IMR-90 (cell line): ENCODE data around the gene P4HA2. TPM values are rescaled to one million over a fixed set of nuclear protein-coding genes. Genes with fewer than 3 reads are reported as not detected.

Source experiments
- ATAC-seq: fragments of 200-7000 bp; cut with Tn5 transposase; 2 replicates; pipeline ENCODE4 v1.9.1; 2020; ENCODE audit warnings: low read depth, mild to moderate bottlenecking, moderate library complexity
- BruUV-seq: library from RNA; stranded (reverse); fragments of 400-500 nt; replicated peaks from 2 replicates; lab custom pipeline; 2021; lab: Mats Ljungman, UMichigan
- CTCF ChIA-PET: fragments of 300-600 bp; formaldehyde crosslinking; extraction: SDS; loops from one replicate; lab custom pipeline; 2021; ENCODE audit warnings: antibody characterized with exemption; lab: Yijun Ruan, JAX
- POLR2A ChIA-PET: fragments of 300-600 bp; sonication (Branson Sonifier 250); formaldehyde crosslinking; loops from one replicate; lab custom pipeline; 2022; ENCODE audit warnings: antibody characterized with exemption; ENCODE audit not compliant: unreplicated experiment; lab: Charles Lee
- DNase-seq: peaks from one replicate; pipeline ENCODE4 v3.0.0; 2013
- H2AFZ ChIP-seq: replicated peaks from 2 replicates; pipeline ENCODE3; 2013; ENCODE audit warnings: low read length, mild to moderate bottlenecking; ENCODE audit not compliant: poor library complexity
- H2AK5ac ChIP-seq: 2 replicates; pipeline ENCODE4 v1.6.1; 2013; ENCODE audit warnings: low read depth, low read length, inconsistent platforms
- H2AK9ac ChIP-seq: replicated peaks from 2 replicates; pipeline ENCODE3; 2013; ENCODE audit warnings: mild to moderate bottlenecking, low read depth, low read length, moderate library complexity; ENCODE audit not compliant: poor library complexity
- H2BK120ac ChIP-seq: 2 replicates; pipeline ENCODE4 v1.6.1; 2013; ENCODE audit warnings: low read depth, low read length, inconsistent platforms
- H2BK15ac ChIP-seq: 3 replicates; pipeline ENCODE4 v1.6.1; 2013; ENCODE audit warnings: low read depth, low read length, inconsistent platforms
- H2BK20ac ChIP-seq: 2 replicates; pipeline ENCODE4 v1.6.1; 2013; ENCODE audit warnings: low read depth, mild to moderate bottlenecking, inconsistent platforms, low read length, moderate library complexity
- H2BK5ac ChIP-seq: 2 replicates; pipeline ENCODE4 v1.6.1; 2013; ENCODE audit warnings: mild to moderate bottlenecking, low read depth, low read length, inconsistent platforms; ENCODE audit not compliant: poor library complexity, severe bottlenecking
- H3K14ac ChIP-seq: replicated peaks from 2 replicates; pipeline ENCODE4 v1.6.1; 2013; ENCODE audit warnings: low read depth, low read length, inconsistent platforms
- H3K18ac ChIP-seq: 2 replicates; pipeline ENCODE4 v1.6.1; 2013; ENCODE audit warnings: low read depth, low read length, control low read depth
- H3K23ac ChIP-seq: 2 replicates; pipeline ENCODE4 v1.6.1; 2013; ENCODE audit warnings: low read depth, low read length, inconsistent platforms
- H3K27ac ChIP-seq: 2 replicates; pipeline ENCODE4 v1.5.1; 2013; ENCODE audit warnings: mild to moderate bottlenecking, control low read depth, low read length; ENCODE audit not compliant: insufficient read depth
- H3K27me3 ChIP-seq: 2 replicates; pipeline ENCODE4 v1.6.1; 2013; ENCODE audit warnings: low read length; ENCODE audit not compliant: control insufficient read depth, insufficient read depth
- H3K36me3 ChIP-seq: 2 replicates; pipeline ENCODE4 v1.6.1; 2013; ENCODE audit warnings: low read length, mixed read lengths; ENCODE audit not compliant: control insufficient read depth, insufficient read depth
- H3K4ac ChIP-seq: 2 replicates; pipeline ENCODE4 v1.6.1; 2013; ENCODE audit warnings: low read depth, low read length, inconsistent platforms
- H3K4me1 ChIP-seq: 2 replicates; pipeline ENCODE4 v1.6.1; 2013; ENCODE audit warnings: low read length, mixed read lengths; ENCODE audit not compliant: control insufficient read depth, insufficient read depth
- H3K4me2 ChIP-seq: 2 replicates; pipeline ENCODE4 v1.6.1; 2013; ENCODE audit warnings: low read depth, mild to moderate bottlenecking, control low read depth, low read length, moderate library complexity
- H3K4me3 ChIP-seq: 2 replicates; pipeline ENCODE4 v1.5.1; 2013; ENCODE audit warnings: low read depth, mild to moderate bottlenecking, control low read depth, low read length, moderate library complexity; ENCODE audit not compliant: insufficient read depth
- H3K56ac ChIP-seq: 2 replicates; pipeline ENCODE4 v1.6.1; 2013; ENCODE audit warnings: low read length, inconsistent platforms; ENCODE audit not compliant: insufficient read depth; ENCODE audit errors: extremely low read depth
- H3K79me1 ChIP-seq, 2 experiments: 2 replicates each; pipeline ENCODE4 v1.6.1; 2013; ENCODE audit warnings: low read length in 2 of 2, inconsistent platforms in 1 of 2, low read depth in 1 of 2
- H3K9ac ChIP-seq: 2 replicates; pipeline ENCODE4 v1.6.1; 2013; ENCODE audit warnings: low read depth, low read length, control low read depth
- H3K9me1 ChIP-seq: 2 replicates; pipeline ENCODE4 v1.6.1; 2013; ENCODE audit warnings: low read length, inconsistent platforms; ENCODE audit not compliant: insufficient read depth
- H3K9me3 ChIP-seq: 2 replicates; pipeline ENCODE4 v1.6.1; 2013; ENCODE audit warnings: low read length; ENCODE audit not compliant: control insufficient read depth, insufficient read depth
- H4K20me1 ChIP-seq: 2 replicates; pipeline ENCODE4 v1.6.1; 2013; ENCODE audit warnings: low read length, inconsistent platforms; ENCODE audit not compliant: insufficient read depth
- H4K5ac ChIP-seq: 2 replicates; pipeline ENCODE4 v1.6.1; 2013; ENCODE audit warnings: mild to moderate bottlenecking, low read depth, low read length, control low read depth
- H4K8ac ChIP-seq, 2 experiments: 2 replicates each; pipeline ENCODE4 v1.6.1; 2013; ENCODE audit warnings: low read depth in 2 of 2, low read length in 2 of 2, control low read depth in 1 of 2, inconsistent platforms in 1 of 2
- H4K91ac ChIP-seq: 2 replicates; pipeline ENCODE4 v1.6.1; 2013; ENCODE audit warnings: low read depth, low read length, inconsistent platforms; ENCODE audit not compliant: insufficient read depth
- BHLHE40 ChIP-seq: fragments of 150-350 bp; IDR thresholded peaks from 2 replicates; pipeline ENCODE4 v1.6.1; 2016; ENCODE audit warnings: mild to moderate bottlenecking, low read depth, low read length
- CHD1 ChIP-seq: IDR thresholded peaks from 2 replicates; pipeline ENCODE4 v1.6.1; 2012; ENCODE audit warnings: low read depth, low read length, improper control_type of control experiment
- MAZ ChIP-seq: IDR thresholded peaks from 2 replicates; pipeline ENCODE4 v1.6.1; 2012; ENCODE audit warnings: low read depth, mild to moderate bottlenecking, low read length, improper control_type of control experiment, moderate library complexity, borderline replicate concordance
- WGBS, 2 experiments: methylation state at CpG; one replicate each; pipeline versions ENCODE4 v1.1.5 to v1.1.7; 2013; ENCODE audit warnings: missing lambda C conversion rate in 2 of 2; ENCODE audit not compliant: insufficient read length in 1 of 2; ENCODE audit errors: extremely low coverage in 2 of 2; 5-methylcytosine and 5-hydroxymethylcytosine counted together
- dilution Hi-C: fragments of 300-500 bp; cut with HindIII; formaldehyde crosslinking; loops from one replicate; pipeline ENCODE4 v1.14.3; 2018; ENCODE audit warnings: low sequenced_read_pairs; ENCODE audit not compliant: unreplicated experiment
- in situ Hi-C: fragments of 300-500 bp; cut with MboI; formaldehyde crosslinking; loops from 3 replicates; pipeline ENCODE4 v1.14.3; 2019; ENCODE audit warnings: low sequenced_read_pairs, inconsistent platforms, mixed read lengths
- intact Hi-C: fragments of 100-400 bp; cut with micrococcal nuclease; formaldehyde crosslinking; loops from 2 replicates; pipeline ENCODE4 v1.10.0; 2022
- polyA plus RNA-seq, 3 experiments: library from polyadenylated mRNA; depleted of rRNA; stranded (reverse); fragments of >200 nt; gene quantifications; 2 replicates each; pipeline ENCODE4 v1.2.3, GENCODE V29; 2012; ENCODE audit warnings: low replicate concordance in 1 of 3
- total RNA-seq: library from RNA; depleted of rRNA; stranded (reverse); fragments of >200 nt; gene quantifications from 2 replicates; pipeline ENCODE4 v1.2.3, GENCODE V29; 2012
- TF ChIP-seq, protein P1 (sequence below): fragments of 150-350 bp; IDR thresholded peaks from 2 replicates; pipeline ENCODE4 v1.6.1; 2016; ENCODE audit warnings: low read depth, mild to moderate bottlenecking, low read length, moderate library complexity, borderline replicate concordance
- TF ChIP-seq, protein P2 (sequence below): conservative IDR thresholded peaks from 2 replicates; pipeline ENCODE4 v1.5.1; 2012; ENCODE audit warnings: mild to moderate bottlenecking, low read depth, low read length, improper control_type of control experiment

Gene P4HA2
- total and polyA plus RNA-seq, 2 of the 4 experiments (the other 2 are of a cell fraction), result 186 to 225 TPM

DNA sequence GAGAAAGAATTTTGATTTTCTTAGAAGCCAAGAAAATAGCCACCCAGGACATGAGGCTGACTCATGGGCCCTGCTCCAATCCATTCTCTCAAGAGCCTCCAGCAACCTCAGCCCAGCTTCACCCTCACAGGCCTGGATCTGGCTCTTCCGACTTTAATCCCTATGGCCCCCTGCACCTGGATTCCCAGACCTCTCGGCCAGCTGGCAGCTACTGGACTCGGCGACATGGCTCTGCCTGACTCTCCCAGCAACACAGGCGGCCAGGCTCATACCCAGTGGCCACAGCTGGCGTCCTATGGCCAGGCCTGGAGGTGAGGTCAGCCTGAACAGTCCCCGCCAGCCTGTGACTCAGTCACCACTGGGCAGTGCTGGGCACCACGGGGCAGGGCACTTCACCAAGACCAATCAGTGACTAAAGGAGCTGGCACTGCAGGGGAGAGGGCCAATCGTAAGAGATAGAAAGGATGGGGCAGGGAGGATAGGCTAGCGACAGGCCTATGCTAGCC lies 23.6 kb upstream of the P4HA2 start:
- no peak overlapping the region for H3K4ac ChIP-seq
- intact Hi-C loops (no loop called here), dilution Hi-C loops (no loop called here), in situ Hi-C loops (no loop called here)
- no peak overlapping the region for H2BK5ac ChIP-seq
- H4K20me1 ChIP-seq, result no peaks in the 10 kb centered on the region
- no peaks in the 10 kb centered on the region for H3K4me1 ChIP-seq
- no peak overlapping the region for H3K4me3 ChIP-seq
- H3K56ac ChIP-seq, result no peak overlapping the region
- H2AFZ ChIP-seq, result peak overlapping the region; percentile 40
- H4K5ac ChIP-seq, result no peak overlapping the region
- ChIA-PET POLR2A (interaction anchor here (0.6 kb wide), 1 partner anchor 24 kb away, joined by 6 read pairs; the partner anchor contains the start of gene P4HA2), CTCF (interaction anchor here (6.6 kb wide), 1 partner anchor 13 kb away, joined by 35 read pairs; no protein-coding TSS in a partner anchor)
- H2AK5ac ChIP-seq, result no peak overlapping the region; the same call in 1 of the 2 replicates
- H3K4me2 ChIP-seq, result no peak overlapping the region
- BruUV-seq, result no TSS peak
- peaks cover 1% of the 10 kb centered on the region; the same call in 1 of the 2 replicates for H3K9me3 ChIP-seq
- no peak overlapping the region for H3K14ac ChIP-seq
- no peaks in the 10 kb centered on the region for H3K36me3 ChIP-seq
- no peak overlapping the region for H2AK9ac ChIP-seq
- no peak overlapping the region for H4K8ac ChIP-seq
- no peak overlapping the region; the same call in 1 of the 2 replicates for H3K23ac ChIP-seq
- no peak overlapping the region for H2BK120ac ChIP-seq
- H3K9ac ChIP-seq, result no peak overlapping the region
- no peak overlapping the region for H3K18ac ChIP-seq
- H3K27ac ChIP-seq, result no peak overlapping the region
- no peak overlapping the region for H2BK15ac ChIP-seq
- no peak overlapping the region for H4K91ac ChIP-seq
- no peaks in the 10 kb centered on the region for H3K79me1 ChIP-seq
- 0 out of 2 replicates have a peak, but pooled peaks cover 3% of the 10 kb centered on the region for H3K9me1 ChIP-seq
- DNase-seq (peak; percentile 37), ATAC-seq (peak; percentile 63)
- WGBS, 2 experiments, result 75% methylated on average over 4 of the region's 10 CpGs; no CpG with 5 or more reads in 1 of the 2 experiments
- H2BK20ac ChIP-seq, result no peak overlapping the region
- no peak for TF ChIP-seq MAZ
- no peak for TF ChIP-seq CHD1
- TF ChIP-seq, protein P1, sequence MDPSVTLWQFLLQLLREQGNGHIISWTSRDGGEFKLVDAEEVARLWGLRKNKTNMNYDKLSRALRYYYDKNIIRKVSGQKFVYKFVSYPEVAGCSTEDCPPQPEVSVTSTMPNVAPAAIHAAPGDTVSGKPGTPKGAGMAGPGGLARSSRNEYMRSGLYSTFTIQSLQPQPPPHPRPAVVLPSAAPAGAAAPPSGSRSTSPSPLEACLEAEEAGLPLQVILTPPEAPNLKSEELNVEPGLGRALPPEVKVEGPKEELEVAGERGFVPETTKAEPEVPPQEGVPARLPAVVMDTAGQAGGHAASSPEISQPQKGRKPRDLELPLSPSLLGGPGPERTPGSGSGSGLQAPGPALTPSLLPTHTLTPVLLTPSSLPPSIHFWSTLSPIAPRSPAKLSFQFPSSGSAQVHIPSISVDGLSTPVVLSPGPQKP, result no peak
- TF ChIP-seq BHLHE40, result no peak
- TF ChIP-seq, protein P2, sequence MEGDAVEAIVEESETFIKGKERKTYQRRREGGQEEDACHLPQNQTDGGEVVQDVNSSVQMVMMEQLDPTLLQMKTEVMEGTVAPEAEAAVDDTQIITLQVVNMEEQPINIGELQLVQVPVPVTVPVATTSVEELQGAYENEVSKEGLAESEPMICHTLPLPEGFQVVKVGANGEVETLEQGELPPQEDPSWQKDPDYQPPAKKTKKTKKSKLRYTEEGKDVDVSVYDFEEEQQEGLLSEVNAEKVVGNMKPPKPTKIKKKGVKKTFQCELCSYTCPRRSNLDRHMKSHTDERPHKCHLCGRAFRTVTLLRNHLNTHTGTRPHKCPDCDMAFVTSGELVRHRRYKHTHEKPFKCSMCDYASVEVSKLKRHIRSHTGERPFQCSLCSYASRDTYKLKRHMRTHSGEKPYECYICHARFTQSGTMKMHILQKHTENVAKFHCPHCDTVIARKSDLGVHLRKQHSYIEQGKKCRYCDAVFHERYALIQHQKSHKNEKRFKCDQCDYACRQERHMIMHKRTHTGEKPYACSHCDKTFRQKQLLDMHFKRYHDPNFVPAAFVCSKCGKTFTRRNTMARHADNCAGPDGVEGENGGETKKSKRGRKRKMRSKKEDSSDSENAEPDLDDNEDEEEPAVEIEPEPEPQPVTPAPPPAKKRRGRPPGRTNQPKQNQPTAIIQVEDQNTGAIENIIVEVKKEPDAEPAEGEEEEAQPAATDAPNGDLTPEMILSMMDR, result no peak
- no peaks in the 10 kb centered on the region; the same call in 1 of the 2 replicates for H3K27me3 ChIP-seq
